ENCODE measurements around the gene HPCAL1.

DNA sequence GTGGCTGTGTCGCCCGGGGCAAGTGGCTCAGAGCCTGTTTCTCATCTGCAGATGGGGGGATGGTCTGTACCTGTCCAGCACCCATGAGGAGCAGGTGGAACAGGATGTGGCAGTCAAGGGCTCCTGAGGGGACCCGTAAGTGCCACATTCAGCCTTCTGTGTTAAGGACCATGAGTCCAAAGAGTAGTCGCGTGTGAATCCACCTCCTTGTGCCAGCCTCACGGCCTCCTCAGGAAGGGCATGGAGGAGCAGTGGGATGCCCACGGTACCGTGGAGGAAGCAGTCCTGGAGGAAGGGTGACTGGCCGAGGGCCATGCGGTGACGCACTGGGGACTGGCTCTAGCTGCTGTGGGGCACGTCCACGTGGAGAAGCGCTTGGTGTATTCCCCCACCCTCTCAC is 84.3 kb downstream of the HPCAL1 start:
- no peak for TF ChIP-seq BHLHE40 (IDR thresholded peaks at IDR 0.05; ENCODE audit: borderline replicate concordance in 1 of 2, low read depth in 2 of 2, low read length in 1 of 2)
- TF ChIP-seq, protein P1, sequence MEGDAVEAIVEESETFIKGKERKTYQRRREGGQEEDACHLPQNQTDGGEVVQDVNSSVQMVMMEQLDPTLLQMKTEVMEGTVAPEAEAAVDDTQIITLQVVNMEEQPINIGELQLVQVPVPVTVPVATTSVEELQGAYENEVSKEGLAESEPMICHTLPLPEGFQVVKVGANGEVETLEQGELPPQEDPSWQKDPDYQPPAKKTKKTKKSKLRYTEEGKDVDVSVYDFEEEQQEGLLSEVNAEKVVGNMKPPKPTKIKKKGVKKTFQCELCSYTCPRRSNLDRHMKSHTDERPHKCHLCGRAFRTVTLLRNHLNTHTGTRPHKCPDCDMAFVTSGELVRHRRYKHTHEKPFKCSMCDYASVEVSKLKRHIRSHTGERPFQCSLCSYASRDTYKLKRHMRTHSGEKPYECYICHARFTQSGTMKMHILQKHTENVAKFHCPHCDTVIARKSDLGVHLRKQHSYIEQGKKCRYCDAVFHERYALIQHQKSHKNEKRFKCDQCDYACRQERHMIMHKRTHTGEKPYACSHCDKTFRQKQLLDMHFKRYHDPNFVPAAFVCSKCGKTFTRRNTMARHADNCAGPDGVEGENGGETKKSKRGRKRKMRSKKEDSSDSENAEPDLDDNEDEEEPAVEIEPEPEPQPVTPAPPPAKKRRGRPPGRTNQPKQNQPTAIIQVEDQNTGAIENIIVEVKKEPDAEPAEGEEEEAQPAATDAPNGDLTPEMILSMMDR (IDR thresholded peaks at IDR 0.05 in 2 of 3, conservative IDR thresholded peaks at IDR 0.05 in 1 of 3; ENCODE audit: control insufficient read depth in 2 of 3, extremely low read depth in 1 of 3, insufficient read depth in 1 of 3, low read depth in 3 of 3, low read length in 3 of 3) = no peak
- no peak for TF ChIP-seq SRF (IDR thresholded peaks at IDR 0.05; ENCODE audit: low read depth in 2 of 2, low read length in 2 of 2)
- TF ChIP-seq DPF2 (IDR thresholded peaks at IDR 0.05) = no peak
- no peak for TF ChIP-seq SIN3A (IDR thresholded peaks at IDR 0.05; ENCODE audit: low read depth, low read length)
- no peak for TF ChIP-seq SUPT20H (IDR thresholded peaks at IDR 0.05; ENCODE audit: borderline replicate concordance, control insufficient read depth, low read depth, low read length)
- no peak for TF ChIP-seq NFYB (IDR thresholded peaks at IDR 0.05; ENCODE audit: insufficient read depth, low read depth, low read length)
- no peak for TF ChIP-seq SP1 (IDR thresholded peaks at IDR 0.05; ENCODE audit: low read depth, low read length)
- TF ChIP-seq MYC (IDR thresholded peaks at IDR 0.05; ENCODE audit: insufficient read depth, insufficient read length, insufficient replicate concordance, low read length, severe bottlenecking) = no peak
- TF ChIP-seq SMC3 (IDR thresholded peaks at IDR 0.05; ENCODE audit: borderline replicate concordance, low read length) = no peak
- TF ChIP-seq, protein P2, sequence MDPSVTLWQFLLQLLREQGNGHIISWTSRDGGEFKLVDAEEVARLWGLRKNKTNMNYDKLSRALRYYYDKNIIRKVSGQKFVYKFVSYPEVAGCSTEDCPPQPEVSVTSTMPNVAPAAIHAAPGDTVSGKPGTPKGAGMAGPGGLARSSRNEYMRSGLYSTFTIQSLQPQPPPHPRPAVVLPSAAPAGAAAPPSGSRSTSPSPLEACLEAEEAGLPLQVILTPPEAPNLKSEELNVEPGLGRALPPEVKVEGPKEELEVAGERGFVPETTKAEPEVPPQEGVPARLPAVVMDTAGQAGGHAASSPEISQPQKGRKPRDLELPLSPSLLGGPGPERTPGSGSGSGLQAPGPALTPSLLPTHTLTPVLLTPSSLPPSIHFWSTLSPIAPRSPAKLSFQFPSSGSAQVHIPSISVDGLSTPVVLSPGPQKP (IDR thresholded peaks at IDR 0.05; ENCODE audit: low read depth, low read length) = no peak
- TF ChIP-seq POLR2AphosphoS5 (IDR thresholded peaks at IDR 0.05; ENCODE audit: low read length) = no peak
- no peak for TF ChIP-seq POLR2A (IDR thresholded peaks at IDR 0.05; ENCODE audit: low read depth, low read length)
